ENCODE results near the gene ZNF440.
"Not testable (repeated sequence)": the region's sequence is repeated elsewhere in the genome, so short reads cannot be mapped to it uniquely, and the experiment has no call there.

Gene ZNF440

DNA sequence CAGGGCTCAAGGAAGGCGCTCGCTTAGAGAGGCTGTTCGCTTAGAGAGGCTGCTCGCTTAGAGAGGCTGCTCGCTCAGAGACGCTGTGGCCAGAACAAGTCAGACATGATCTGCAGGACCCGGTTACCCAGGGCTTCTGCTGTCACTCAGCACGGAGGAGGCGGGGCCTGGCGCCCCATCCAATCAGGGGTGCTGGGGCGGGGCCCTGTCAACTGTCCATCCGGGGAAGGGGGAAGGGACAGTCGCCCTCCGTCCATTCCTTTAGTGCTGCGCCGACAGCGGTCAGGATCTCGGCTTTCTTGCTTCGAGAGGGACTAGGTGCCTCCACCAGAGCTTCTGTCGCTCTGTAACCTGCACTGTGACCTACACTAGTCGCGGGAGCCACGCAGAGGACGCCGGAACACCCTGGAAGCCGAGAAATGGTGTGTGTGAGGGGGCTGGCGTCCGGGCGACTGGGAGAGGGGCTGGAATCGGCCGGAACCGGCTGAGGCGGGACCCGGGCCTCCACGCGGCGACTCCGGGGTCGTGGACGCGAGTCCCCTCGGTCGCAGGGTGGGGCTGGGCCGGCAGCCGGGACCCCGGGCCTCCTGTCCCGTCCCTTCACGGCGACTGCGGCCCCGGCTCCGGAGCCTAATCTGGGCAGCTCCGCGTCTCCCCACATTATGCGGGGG, at the start of gene ZNF440:
Gene ZNF440 (plus strand): TSS at position 245 of the 671 bp plus-strand sequence. CDS start 175 bp downstream, at position 420.
- DNase-seq, result peak; percentile 94

DNA sequence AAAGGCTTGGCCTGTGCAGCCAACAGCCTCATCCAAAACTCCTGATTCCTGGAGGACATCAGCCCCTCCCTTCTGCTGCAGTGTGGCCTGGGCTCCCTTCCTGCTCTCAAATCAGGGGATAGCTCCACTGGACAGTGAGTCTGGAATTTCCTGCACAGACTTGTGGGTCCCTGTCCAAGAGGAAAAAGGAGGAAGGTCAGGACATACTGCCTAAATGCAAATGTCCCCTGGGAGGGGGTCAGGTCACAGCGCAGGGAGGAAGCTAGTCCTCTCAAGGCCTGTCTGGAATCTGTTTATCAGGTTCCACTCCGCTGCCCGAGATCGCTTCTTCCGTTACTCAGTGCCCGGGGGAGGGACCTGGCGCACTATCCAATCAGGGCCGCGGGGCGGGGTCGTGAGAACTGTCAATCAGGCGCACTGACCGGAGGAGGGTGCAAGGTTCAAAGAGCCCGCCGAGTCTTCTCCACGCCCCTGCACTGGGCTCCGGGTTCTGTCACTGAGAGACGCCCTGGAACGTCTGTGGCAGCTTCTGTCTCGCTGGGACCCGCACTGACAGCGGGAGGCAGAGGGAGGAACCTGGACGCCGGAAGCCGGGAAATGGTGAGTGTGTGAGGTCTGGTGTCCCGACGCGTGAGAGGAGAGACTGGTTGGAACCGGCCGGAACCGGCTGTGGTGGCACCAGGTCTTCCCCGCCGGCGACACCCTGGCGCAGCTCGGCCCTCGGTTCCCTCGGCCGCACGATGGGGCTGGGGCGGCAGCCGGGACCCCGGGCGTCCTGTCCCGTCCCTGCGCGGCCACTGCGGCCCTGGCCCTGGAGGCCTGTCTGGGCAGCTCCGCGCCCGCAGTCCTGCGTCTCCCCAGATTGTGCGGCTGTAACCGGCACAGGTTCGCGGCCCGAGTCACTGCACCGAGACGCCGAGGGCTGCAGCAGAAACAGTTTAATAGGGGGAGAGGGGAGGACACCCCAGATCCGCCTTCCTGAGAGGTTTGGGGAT, 47.2 kb upstream of the ZNF440 start, which contains the start of gene ZNF441:
Gene ZNF441 (plus strand): TSS at position 404 of the 995 bp plus-strand sequence. CDS start 194 bp downstream, at position 598.
- peak; percentile 99 for DNase-seq

DNA sequence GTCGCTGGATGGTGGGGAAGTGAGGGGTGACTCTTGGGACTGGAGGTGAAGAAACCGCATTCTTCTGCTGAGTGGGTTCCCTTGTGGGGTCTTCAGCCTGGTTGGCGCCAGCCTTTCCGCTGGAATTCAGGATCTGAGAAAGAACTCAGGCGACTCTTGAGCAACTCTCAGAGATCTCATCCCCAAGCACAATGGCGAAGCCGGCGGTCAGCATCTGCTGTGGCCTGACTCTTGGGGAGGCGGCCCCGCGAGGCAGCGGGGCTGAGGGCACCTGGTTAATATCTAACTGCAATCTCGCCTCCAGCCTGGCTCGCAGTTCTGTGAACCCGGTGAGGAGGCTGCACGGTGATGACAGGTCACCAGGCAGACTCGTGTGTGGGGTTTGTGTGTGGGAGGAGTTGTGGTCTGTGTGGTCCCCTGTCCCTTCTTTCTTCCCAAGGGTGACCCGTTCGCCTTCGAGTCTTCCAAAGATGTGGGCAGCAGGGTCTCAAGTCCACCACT, 46.4 kb upstream of the ZNF440 start:
- DNase-seq, result peak; percentile 45

GRCh38 chr19:11769995-11770394, 44.1 kb upstream of the ZNF440 start:
- DNase-seq, result no peak

- not testable (repeated sequence) for DNase-seq
These were observed 42.6 kb upstream of the ZNF440 start for GRCh38 chr19:11771520-11771919.

GRCh38 chr19:11776669-11777068, 37.4 kb upstream of the ZNF440 start:
- not testable (repeated sequence) for DNase-seq

- no peak for DNase-seq
These were observed 33.5 kb upstream of the ZNF440 start for GRCh38 chr19:11780431-11781020.

DNA sequence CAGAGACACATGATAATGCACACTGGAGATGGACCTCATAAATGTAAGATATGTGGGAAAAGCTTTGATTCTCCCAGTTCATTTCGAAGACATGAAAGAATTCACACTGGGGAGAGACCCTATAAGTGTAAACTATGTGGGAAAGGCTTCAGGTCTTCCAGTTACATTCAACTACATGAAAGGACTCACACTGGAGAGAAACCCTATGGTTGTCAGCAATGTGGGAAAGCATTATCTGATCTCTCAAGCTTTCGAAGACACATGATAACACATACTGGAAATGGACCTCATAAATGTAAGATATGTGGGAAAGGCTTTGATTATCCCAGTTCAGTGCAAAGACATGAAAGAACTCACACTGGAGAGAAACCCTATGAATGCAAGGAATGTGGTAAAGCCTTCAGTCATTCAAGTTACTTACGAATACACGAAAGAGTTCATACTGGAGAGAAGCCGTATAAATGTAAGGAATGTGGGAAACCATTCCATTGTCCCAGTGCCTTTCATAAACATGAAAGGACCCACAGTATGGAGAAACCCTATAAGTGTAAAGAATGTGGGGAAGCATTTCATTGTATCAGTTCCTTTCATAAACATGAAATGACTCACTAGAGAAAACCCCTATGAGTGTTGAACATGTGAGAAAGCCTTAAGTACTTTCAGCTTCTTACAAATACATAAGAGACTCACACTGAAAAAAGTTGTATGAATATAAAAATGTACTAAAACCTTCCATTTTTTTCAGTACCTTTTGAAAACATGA, 32.6 kb upstream of the ZNF440 start:
- no peak for DNase-seq

GRCh38 chr19:11783767-11784166, 30.3 kb upstream of the ZNF440 start:
- no peak for DNase-seq

- no peak for DNase-seq
These were observed 29.7 kb upstream of the ZNF440 start for GRCh38 chr19:11784356-11784755.

DNA sequence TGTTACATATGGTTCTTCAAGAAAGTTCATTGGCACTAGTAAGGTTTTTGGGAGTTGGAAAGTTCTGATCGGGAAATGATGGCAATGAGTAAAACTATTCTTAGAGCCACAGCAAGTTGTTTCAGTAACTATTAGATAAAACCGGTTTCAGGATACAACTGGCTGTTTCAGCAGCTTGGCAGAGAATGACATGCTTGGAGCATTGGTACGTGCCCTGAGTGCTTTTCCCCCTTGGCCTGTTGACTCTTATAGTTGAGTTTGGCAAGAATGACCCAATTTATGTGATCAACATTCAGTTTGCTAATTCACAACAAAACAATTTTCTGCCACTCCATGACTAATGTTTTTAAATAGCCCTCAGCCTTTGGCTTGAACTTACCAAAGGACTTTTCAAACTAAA, 26.5 kb upstream of the ZNF440 start:
- DNase-seq, result no peak

DNA sequence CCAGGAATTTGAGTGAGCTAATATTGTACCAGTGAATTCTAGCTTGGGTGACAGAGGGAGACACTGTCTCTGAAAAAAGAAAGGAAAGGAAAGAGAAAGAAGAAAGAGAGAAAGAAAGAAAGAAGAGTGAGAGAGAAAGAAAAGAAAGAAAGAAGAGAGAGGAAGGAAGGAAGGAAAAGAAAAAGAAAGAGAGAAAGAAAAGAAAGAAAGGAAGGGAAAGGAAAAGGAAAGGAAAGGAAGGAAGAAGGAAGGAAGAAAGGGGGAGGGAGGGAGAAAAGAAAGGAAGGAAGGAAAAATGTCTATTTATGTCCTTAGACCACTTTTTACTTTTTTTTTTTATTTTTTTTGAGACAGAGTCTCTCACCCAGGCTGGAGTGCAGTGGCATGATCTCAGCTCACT, 21.1 kb upstream of the ZNF440 start:
- DNase-seq, result no peak

- peak; percentile 83 for DNase-seq
These were observed 16.6 kb upstream of the ZNF440 start for GRCh38 chr19:11797491-11797890.

GRCh38 chr19:11798391-11799330, 15.4 kb upstream of the ZNF440 start, which contains the start of gene ZNF491:
Gene ZNF491 (plus strand): TSS chr19:11798523. CDS start chr19:11805954, 7,431 bp downstream.
- DNase-seq, result peak; percentile 93

GRCh38 chr19:11806354-11807098, 7.5 kb upstream of the ZNF440 start:
- no peak for DNase-seq

GRCh38 chr19:11807099-11807380, 7.0 kb upstream of the ZNF440 start:
- no peak for DNase-seq

DNA sequence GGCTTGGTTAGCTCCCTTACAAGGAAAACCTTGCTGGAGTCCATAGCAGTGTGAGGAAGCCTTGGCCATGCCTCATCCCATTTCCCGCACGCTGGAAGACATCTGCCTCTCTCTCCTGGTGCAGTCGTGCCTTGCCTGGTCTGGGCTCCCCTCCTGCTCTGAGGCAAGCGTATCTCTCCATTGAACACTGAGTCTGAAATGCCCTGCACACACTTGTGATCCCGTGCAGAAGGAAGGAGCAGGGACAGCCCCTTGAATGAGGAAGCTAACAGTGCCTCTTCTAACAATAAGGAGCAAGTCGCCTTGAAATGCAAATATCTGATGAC, 407 bp upstream of the ZNF440 start:
- no peak for DNase-seq

- no peak for DNase-seq
These were observed 595 bp downstream of the ZNF440 start for GRCh38 chr19:11814700-11815035.

- no peak for DNase-seq
These were observed 7.5 kb downstream of the ZNF440 start for GRCh38 chr19:11821474-11822109.

Measured in stimulated activated CD8-positive, alpha-beta memory T cell treated with anti-CD3 and anti-CD28 coated beads, Interleukin-4, amount 100 ng/mL, for 48 hours (primary cell).